Bronchial epithelial cell (primary cell): Measurements from ENCODE around the gene IQGAP3. TPM values are rescaled to one million over a fixed set of nuclear protein-coding genes. Genes with fewer than 3 reads are reported as not detected.

Experiments used
- DNase-seq: peaks from one replicate; pipeline ENCODE4 v3.0.0-alpha.2; 2010; ENCODE audit warnings: low read depth
- FAIRE-seq: peaks from 2 replicates; lab custom pipeline; 2011; peaks lifted over from hg19 to GRCh38; lab: Jason Lieb, UNC
- H3K27me3 ChIP-seq: 2 replicates; pipeline ENCODE4 v1.5.1; 2011; ENCODE audit warnings: low read length; ENCODE audit not compliant: control insufficient read depth, insufficient read depth
- H3K36me3 ChIP-seq: 2 replicates; pipeline ENCODE4 v1.5.1; 2011; ENCODE audit warnings: low read length; ENCODE audit not compliant: control insufficient read depth, insufficient read depth
- H3K4me3 ChIP-seq: 2 replicates; pipeline ENCODE4 v1.5.1; 2011; ENCODE audit warnings: mild to moderate bottlenecking, low read depth, low read length, control low read depth
- total RNA-seq: library from RNA; depleted of rRNA; stranded (reverse); fragments of >200 nt; gene quantifications from 2 replicates; pipeline ENCODE4 v1.2.1, GENCODE V29; 2014
- TF ChIP-seq, protein P1 (sequence below): IDR thresholded peaks from 2 replicates; pipeline ENCODE4 v1.5.1; 2011; ENCODE audit warnings: mild to moderate bottlenecking, moderate library complexity, low read length, control low read depth, inconsistent platforms; ENCODE audit not compliant: insufficient read depth, severe bottlenecking

Gene IQGAP3
- total RNA-seq, 1 donor from 2014 or later = 0.53 TPM

DNA sequence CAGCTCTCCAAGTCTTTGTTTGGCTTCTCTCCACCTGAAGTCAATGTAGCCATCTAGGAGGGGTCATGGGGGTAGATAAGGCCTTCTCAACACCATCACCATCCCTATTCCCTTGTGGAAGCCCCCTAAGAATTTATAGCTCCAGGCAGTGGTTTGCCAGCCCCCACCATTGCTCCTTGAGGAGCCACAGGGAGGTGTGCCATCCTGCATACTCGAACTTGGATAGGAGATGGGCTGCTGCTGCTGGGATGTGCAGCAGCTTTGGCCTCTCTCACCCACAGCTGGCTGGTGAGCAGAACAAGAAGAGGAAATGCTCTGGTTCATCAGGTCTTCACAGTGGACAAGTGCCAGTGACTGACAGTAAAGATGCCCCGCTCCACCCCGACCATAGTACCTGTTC, 24.1 kb upstream of the IQGAP3 start:
- FAIRE-seq = no peak
- Histone ChIP-seq H3K27me3 (no peaks in the 10 kb centered on the region), H3K36me3 (peaks cover 24% of the 10 kb centered on the region), H3K4me3 (no peak overlapping the region)
- DNase-seq = no peak
- TF ChIP-seq, protein P1, sequence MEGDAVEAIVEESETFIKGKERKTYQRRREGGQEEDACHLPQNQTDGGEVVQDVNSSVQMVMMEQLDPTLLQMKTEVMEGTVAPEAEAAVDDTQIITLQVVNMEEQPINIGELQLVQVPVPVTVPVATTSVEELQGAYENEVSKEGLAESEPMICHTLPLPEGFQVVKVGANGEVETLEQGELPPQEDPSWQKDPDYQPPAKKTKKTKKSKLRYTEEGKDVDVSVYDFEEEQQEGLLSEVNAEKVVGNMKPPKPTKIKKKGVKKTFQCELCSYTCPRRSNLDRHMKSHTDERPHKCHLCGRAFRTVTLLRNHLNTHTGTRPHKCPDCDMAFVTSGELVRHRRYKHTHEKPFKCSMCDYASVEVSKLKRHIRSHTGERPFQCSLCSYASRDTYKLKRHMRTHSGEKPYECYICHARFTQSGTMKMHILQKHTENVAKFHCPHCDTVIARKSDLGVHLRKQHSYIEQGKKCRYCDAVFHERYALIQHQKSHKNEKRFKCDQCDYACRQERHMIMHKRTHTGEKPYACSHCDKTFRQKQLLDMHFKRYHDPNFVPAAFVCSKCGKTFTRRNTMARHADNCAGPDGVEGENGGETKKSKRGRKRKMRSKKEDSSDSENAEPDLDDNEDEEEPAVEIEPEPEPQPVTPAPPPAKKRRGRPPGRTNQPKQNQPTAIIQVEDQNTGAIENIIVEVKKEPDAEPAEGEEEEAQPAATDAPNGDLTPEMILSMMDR = no peak

DNA sequence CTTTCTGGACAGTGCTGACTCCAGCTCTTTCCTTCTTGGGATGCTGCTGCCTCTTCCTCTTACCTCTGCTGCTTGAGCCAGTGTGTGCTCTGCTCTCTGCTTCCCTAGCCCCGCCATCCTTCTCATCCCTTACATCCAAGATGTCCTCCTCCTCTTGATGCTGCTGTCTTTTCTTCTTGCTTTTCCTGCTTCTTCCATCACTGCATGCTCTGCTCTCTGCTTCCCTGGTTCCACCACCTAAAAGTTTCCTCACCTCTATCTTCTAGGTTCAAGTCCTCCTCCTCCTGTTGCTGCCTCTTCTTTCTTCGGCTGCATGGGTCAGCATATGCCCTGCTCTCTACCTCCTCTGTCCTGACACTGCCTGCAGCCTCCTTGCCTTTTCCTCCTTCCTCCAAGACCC, 22.7 kb upstream of the IQGAP3 start:
- H3K4me3 ChIP-seq = no peak overlapping the region
- no peak for DNase-seq
- H3K27me3 ChIP-seq = no peaks in the 10 kb centered on the region
- FAIRE-seq = no peak
- H3K36me3 ChIP-seq = peaks cover 24% of the 10 kb centered on the region
- TF ChIP-seq, protein P1 = no peak

- no peak for FAIRE-seq
- Histone ChIP-seq H3K27me3 (no peaks in the 10 kb centered on the region), H3K4me3 (no peak overlapping the region), H3K36me3 (peaks cover 24% of the 10 kb centered on the region)
- TF ChIP-seq, protein P1 = no peak
- DNase-seq = no peak
These were observed 21.8 kb upstream of the IQGAP3 start for GRCh38 chr1:156594190-156594589.

DNA sequence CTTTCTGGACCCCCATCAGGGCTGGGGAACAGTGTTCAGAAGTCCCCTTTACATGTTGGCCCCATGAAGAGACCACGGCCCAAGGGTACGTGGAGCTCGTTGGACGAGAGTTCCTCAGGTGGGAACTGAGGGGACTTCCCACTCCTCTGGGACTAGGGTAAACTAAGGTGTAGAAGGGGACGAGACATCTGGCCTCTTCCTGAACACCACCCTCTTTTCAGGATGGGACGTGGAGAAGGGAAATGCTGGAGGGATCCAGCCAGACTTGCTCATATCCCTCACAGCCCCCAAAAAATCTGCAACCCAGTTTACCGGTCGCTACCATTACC, 21.3 kb upstream of the IQGAP3 start:
- FAIRE-seq (no peak), DNase-seq (no peak)
- TF ChIP-seq, protein P1 = no peak
- Histone ChIP-seq H3K27me3 (no peaks in the 10 kb centered on the region), H3K36me3 (peaks cover 24% of the 10 kb centered on the region), H3K4me3 (no peak overlapping the region)

- no peaks in the 10 kb centered on the region for H3K27me3 ChIP-seq
- no peak overlapping the region for H3K4me3 ChIP-seq
- H3K36me3 ChIP-seq = peaks cover 22% of the 10 kb centered on the region
- TF ChIP-seq, protein P1 = no peak
- FAIRE-seq = no peak
- no peak for DNase-seq
These were observed 20.7 kb upstream of the IQGAP3 start for GRCh38 chr1:156592910-156593660.
